Measurements from ENCODE around the gene KNG1. TPM values are rescaled to one million over a fixed set of nuclear protein-coding genes. Genes with fewer than 3 reads are reported as not detected.
A peak's percentile ranks its signal among the peaks of the same experiment; 100 is the strongest.

KNG1 gene
- total and polyA plus RNA-seq, 2 experiments from 2014 or later, result 57.4 to 109 TPM

DNA sequence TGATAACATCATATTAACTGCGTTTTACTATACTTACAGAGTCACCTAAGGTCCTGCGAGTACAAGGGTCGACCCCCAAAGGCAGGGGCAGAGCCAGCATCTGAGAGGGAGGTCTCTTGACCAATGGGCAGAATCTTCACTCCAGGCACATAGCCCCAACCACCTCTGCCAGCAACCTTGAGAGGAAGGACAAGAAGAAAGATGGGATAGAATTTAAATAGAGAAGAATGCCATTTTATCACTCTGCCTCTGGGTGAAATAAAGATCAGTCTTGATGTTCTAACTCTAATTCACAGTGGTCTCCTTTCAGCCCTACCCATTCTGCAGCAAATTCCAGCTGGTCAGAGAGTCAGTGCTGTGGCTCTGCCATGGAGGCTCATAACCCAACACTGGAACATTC lies 26.5 kb downstream of the KNG1 start:
- Histone ChIP-seq H3K36me3 (replicated peaks; ENCODE audit: insufficient read depth, low read depth) (no peaks in the 10 kb centered on the region), H3K4me2 (peak overlapping the region; percentile 46), H3K79me2 (no peaks in the 10 kb centered on the region), H3K9me2 (replicated peaks; ENCODE audit: insufficient read depth) (no peaks in the 10 kb centered on the region), H3K4me1 (ENCODE audit: insufficient read depth) (peaks cover 24% of the 10 kb centered on the region), H3K27me3 (no peaks in the 10 kb centered on the region), H4K20me1 (ENCODE audit: insufficient read depth, poor library complexity, severe bottlenecking) (no peaks in the 10 kb centered on the region), H2AFZ (no peak overlapping the region), H3K9me3 (ENCODE audit: low read depth) (no peaks in the 10 kb centered on the region), H3K4me3 (no peak overlapping the region), H3K27ac (peak overlapping the region; percentile 85)
- 56% methylated on average over 3 of the region's 3 CpGs for WGBS (ENCODE audit: low lambda C conversion rate, missing lambda C conversion rate)
- no peak for DNase-seq (ENCODE audit: low spot score)
- TF ChIP-seq EZH2phosphoT487 (IDR thresholded peaks at IDR 0.05; ENCODE audit: low read depth, severe bottlenecking, unreplicated experiment), result no peak
- TF ChIP-seq, protein P1, sequence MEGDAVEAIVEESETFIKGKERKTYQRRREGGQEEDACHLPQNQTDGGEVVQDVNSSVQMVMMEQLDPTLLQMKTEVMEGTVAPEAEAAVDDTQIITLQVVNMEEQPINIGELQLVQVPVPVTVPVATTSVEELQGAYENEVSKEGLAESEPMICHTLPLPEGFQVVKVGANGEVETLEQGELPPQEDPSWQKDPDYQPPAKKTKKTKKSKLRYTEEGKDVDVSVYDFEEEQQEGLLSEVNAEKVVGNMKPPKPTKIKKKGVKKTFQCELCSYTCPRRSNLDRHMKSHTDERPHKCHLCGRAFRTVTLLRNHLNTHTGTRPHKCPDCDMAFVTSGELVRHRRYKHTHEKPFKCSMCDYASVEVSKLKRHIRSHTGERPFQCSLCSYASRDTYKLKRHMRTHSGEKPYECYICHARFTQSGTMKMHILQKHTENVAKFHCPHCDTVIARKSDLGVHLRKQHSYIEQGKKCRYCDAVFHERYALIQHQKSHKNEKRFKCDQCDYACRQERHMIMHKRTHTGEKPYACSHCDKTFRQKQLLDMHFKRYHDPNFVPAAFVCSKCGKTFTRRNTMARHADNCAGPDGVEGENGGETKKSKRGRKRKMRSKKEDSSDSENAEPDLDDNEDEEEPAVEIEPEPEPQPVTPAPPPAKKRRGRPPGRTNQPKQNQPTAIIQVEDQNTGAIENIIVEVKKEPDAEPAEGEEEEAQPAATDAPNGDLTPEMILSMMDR (IDR thresholded peaks at IDR 0.05; ENCODE audit: poor library complexity), result no peak
- TF ChIP-seq EZH2 (IDR thresholded peaks at IDR 0.05; ENCODE audit: borderline replicate concordance), result no peak

DNA sequence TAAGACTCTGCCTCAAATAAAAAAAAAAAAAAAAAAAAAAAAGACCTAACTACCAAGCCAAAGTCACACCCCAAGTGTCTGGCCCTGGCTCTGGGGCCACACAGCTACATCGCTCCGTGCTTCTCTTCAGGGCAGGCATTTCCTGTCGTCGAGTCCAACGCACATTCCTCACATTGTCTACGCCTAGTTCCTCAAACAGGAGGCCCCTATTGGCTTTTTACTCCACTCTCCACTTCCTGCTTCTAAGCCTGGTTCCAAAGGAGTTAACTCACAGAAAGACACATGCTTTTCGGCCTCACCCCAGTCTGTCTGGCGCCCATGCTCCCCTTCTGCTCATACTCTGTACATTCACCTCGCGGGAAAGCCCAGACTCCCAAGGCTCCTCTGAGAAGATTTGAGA lies 28.8 kb downstream of the KNG1 start:
- no peaks in the 10 kb centered on the region for H3K9me2 ChIP-seq (replicated peaks; ENCODE audit: insufficient read depth)
- no peaks in the 10 kb centered on the region for H3K27me3 ChIP-seq
- H3K79me2 ChIP-seq, result no peaks in the 10 kb centered on the region
- H3K4me1 ChIP-seq (ENCODE audit: insufficient read depth), result peaks cover 24% of the 10 kb centered on the region
- H3K27ac ChIP-seq, result peak overlapping the region; percentile 83
- peak overlapping the region; percentile 39 for H2AFZ ChIP-seq
- DNase-seq (ENCODE audit: low spot score), result peak; percentile 73
- no peaks in the 10 kb centered on the region for H4K20me1 ChIP-seq (ENCODE audit: insufficient read depth, poor library complexity, severe bottlenecking)
- no peak overlapping the region for H3K4me3 ChIP-seq
- H3K4me2 ChIP-seq, result no peak overlapping the region
- no peaks in the 10 kb centered on the region for H3K36me3 ChIP-seq (replicated peaks; ENCODE audit: insufficient read depth, low read depth)
- TF ChIP-seq EZH2phosphoT487 (IDR thresholded peaks at IDR 0.05; ENCODE audit: low read depth, severe bottlenecking, unreplicated experiment) (no peak), EZH2 (IDR thresholded peaks at IDR 0.05; ENCODE audit: borderline replicate concordance) (no peak)
- TF ChIP-seq, protein P1 (IDR thresholded peaks at IDR 0.05; ENCODE audit: poor library complexity), result no peak
- WGBS (ENCODE audit: low lambda C conversion rate, missing lambda C conversion rate), result 33% methylated on average over 10 of the region's 10 CpGs
- no peaks in the 10 kb centered on the region for H3K9me3 ChIP-seq (ENCODE audit: low read depth)

GRCh38 chr3:186750316-186750715 lies 33.2 kb downstream of the KNG1 start:
- DNase-seq (ENCODE audit: low spot score), result no peak
- WGBS (ENCODE audit: low lambda C conversion rate, missing lambda C conversion rate), result 93% methylated on average over 2 of the region's 2 CpGs

More at GRCh38 chr3:186750316-186750715, 33.2 kb downstream of the KNG1 start:
- H3K4me1 ChIP-seq (ENCODE audit: insufficient read depth), result peaks cover 5% of the 10 kb centered on the region
- no peak overlapping the region for H3K27ac ChIP-seq
- TF ChIP-seq, protein P1 (IDR thresholded peaks at IDR 0.05; ENCODE audit: poor library complexity), result no peak
- no peak for TF ChIP-seq EZH2phosphoT487 (IDR thresholded peaks at IDR 0.05; ENCODE audit: low read depth, severe bottlenecking, unreplicated experiment)
- H3K4me2 ChIP-seq, result no peak overlapping the region
- H3K79me2 ChIP-seq, result no peaks in the 10 kb centered on the region
- H4K20me1 ChIP-seq (ENCODE audit: insufficient read depth, poor library complexity, severe bottlenecking), result no peaks in the 10 kb centered on the region
- no peaks in the 10 kb centered on the region for H3K27me3 ChIP-seq
- no peak overlapping the region for H3K4me3 ChIP-seq
- H2AFZ ChIP-seq, result no peak overlapping the region
- no peaks in the 10 kb centered on the region for H3K9me3 ChIP-seq (ENCODE audit: low read depth)
- H3K36me3 ChIP-seq (replicated peaks; ENCODE audit: insufficient read depth, low read depth), result no peaks in the 10 kb centered on the region
- H3K9me2 ChIP-seq (replicated peaks; ENCODE audit: insufficient read depth), result no peaks in the 10 kb centered on the region

Measured in hepatocyte (in vitro differentiated cells).